Measurements from ENCODE around the gene ZBTB4. TPM values are rescaled to one million over a fixed set of nuclear protein-coding genes. Genes with fewer than 3 reads are reported as not detected.

Gene ZBTB4
- total and polyA plus RNA-seq, 2 experiments from 2014 or later, result 3.6 to 11.2 TPM

- TF ChIP-seq ZNF462 (CRISPR knock-in tag; IDR thresholded peaks at IDR 0.05), result no peak
- no peak for TF ChIP-seq REST (IDR thresholded peaks at IDR 0.05; ENCODE audit: unreplicated experiment)
These were observed 53.7 kb downstream of the ZBTB4 start (continued) for GRCh38 chr17:7425756-7426155.

- DNase-seq (ENCODE audit: low spot score), result no peak
- Histone ChIP-seq H3K36me3 (ENCODE audit: insufficient read depth) (no peaks in the 10 kb centered on the region), H2AFZ (no peak within 1 kb of the TSS), H3K27ac (ENCODE audit: low read depth) (no peak within 1 kb of the TSS), H4K20me1 (replicated peaks; ENCODE audit: insufficient read depth) (no peaks in the 10 kb centered on the region), H3F3A (replicated peaks; ENCODE audit: low read depth) (no peaks in the 10 kb centered on the region), H3K4me3 (no peak within 1 kb of the TSS), H3K79me2 (replicated peaks; ENCODE audit: insufficient read depth) (no peaks in the 10 kb centered on the region), H3K4me2 (no peak within 1 kb of the TSS), H3K27me3 (ENCODE audit: insufficient read depth) (no peaks in the 10 kb centered on the region), H3K4me1 (ENCODE audit: insufficient read depth) (no peaks in the 10 kb centered on the region), H3K9me2 (ENCODE audit: insufficient read depth) (no peaks in the 10 kb centered on the region)
- H3K36me3 Mint-ChIP-seq (ENCODE audit: low read depth), result no peaks in the 10 kb centered on the region
- no peak within 1 kb of the TSS; the same call in 2 of the 3 replicates for H3K4me3 Mint-ChIP-seq
- H3K9me3 Mint-ChIP-seq, result no peaks in the 10 kb centered on the region; the same call in 2 of the 3 replicates
- peaks cover 29% of the 10 kb centered on the region for H3K27me3 Mint-ChIP-seq (ENCODE audit: insufficient read depth, low read depth, poor library complexity)
- no peak for ATAC-seq
- peaks cover 7% of the 10 kb centered on the region; the same call in 2 of the 3 replicates for H3K4me1 Mint-ChIP-seq
- no peak within 1 kb of the TSS; the same call in 1 of the 2 replicates for H3K27ac Mint-ChIP-seq
- TF ChIP-seq CREB1 (CRISPR knock-in tag; IDR thresholded peaks at IDR 0.05; ENCODE audit: low read depth) (no peak), ZNF331 (CRISPR knock-in tag; IDR thresholded peaks at IDR 0.05; ENCODE audit: low read depth) (no peak), EZH2 (IDR thresholded peaks at IDR 0.05; ENCODE audit: low read depth, unreplicated experiment) (no peak), STAT1 (IDR thresholded peaks at IDR 0.05; ENCODE audit: unreplicated experiment) (no peak), JUNB (IDR thresholded peaks at IDR 0.05; ENCODE audit: unreplicated experiment) (no peak)
These were observed 54.1 kb downstream of the ZBTB4 start, which contains the start of gene SPEM2 for GRCh38 chr17:7425316-7425715. SPEM2 (plus strand) TSS chr17:7425616; CDS start chr17:7425689, 73 bp downstream.
